Measurements from ENCODE around the gene FGFBP3.
"Not testable (repeated sequence)": the region's sequence is repeated elsewhere in the genome, so short reads cannot be mapped to it uniquely, and the experiment has no call there.

FGFBP3 gene

GRCh38 chr10:91897421-91897820, 11.9 kb downstream of the FGFBP3 start:
- no peak for FAIRE-seq

GRCh38 chr10:91896212-91896756, 13.0 kb downstream of the FGFBP3 start:
- FAIRE-seq = no peak

GRCh38 chr10:91894261-91894685, 15.0 kb downstream of the FGFBP3 start:
- not testable (repeated sequence) for FAIRE-seq

- peak; percentile 70 for FAIRE-seq
Measured at GRCh38 chr10:91893051-91893450, 16.2 kb downstream of the FGFBP3 start.

GRCh38 chr10:91891125-91892001, 17.9 kb downstream of the FGFBP3 start:
- peak; percentile 66 for FAIRE-seq

GRCh38 chr10:91887272-91888076, 21.8 kb downstream of the FGFBP3 start:
- FAIRE-seq = no peak

- peak; percentile 99 for FAIRE-seq
Measured at GRCh38 chr10:91886954-91887271, 22.4 kb downstream of the FGFBP3 start.

- peak; percentile 83 for FAIRE-seq
Measured at GRCh38 chr10:91885362-91886079, 23.8 kb downstream of the FGFBP3 start.

GRCh38 chr10:91884536-91884935, 24.8 kb downstream of the FGFBP3 start:
- no peak for FAIRE-seq

GRCh38 chr10:91883549-91884444, 25.5 kb downstream of the FGFBP3 start:
- FAIRE-seq = peak; percentile 99

GRCh38 chr10:91880310-91880709, 29.0 kb downstream of the FGFBP3 start:
- FAIRE-seq = peak; percentile 97

- FAIRE-seq = peak; percentile 44
Measured at GRCh38 chr10:91879515-91880170, 29.6 kb downstream of the FGFBP3 start.

- FAIRE-seq = no peak
Measured at GRCh38 chr10:91875779-91876178, 33.5 kb downstream of the FGFBP3 start.

GRCh38 chr10:91875156-91875555, 34.1 kb downstream of the FGFBP3 start:
- FAIRE-seq = no peak

- FAIRE-seq = no peak
Measured at GRCh38 chr10:91865562-91866081, 43.7 kb downstream of the FGFBP3 start.

GRCh38 chr10:91864744-91865143, 44.5 kb downstream of the FGFBP3 start:
- no peak for FAIRE-seq

- no peak for FAIRE-seq
Measured at GRCh38 chr10:91864099-91864498, 45.2 kb downstream of the FGFBP3 start.

- FAIRE-seq = no peak
Measured at GRCh38 chr10:91860885-91861284, 48.4 kb downstream of the FGFBP3 start.

GRCh38 chr10:91856637-91857036, 52.6 kb downstream of the FGFBP3 start:
- FAIRE-seq = no peak
